Hindlimb muscle (tissue), 1 donor: ENCODE measurements around the gene SKAP1. TPM values are rescaled to one million over a fixed set of nuclear protein-coding genes. Genes with fewer than 3 reads are reported as not detected.

Experiments
- DNase-seq: peaks from one replicate; pipeline ENCODE4 v3.0.0-alpha.2; 2013
- polyA plus RNA-seq: library from polyadenylated mRNA; unstranded; fragments of 120-200 nt; gene quantifications from one replicate; pipeline ENCODE4 v1.2.1, GENCODE V29; 2013; ENCODE audit not compliant: insufficient read length

Gene SKAP1
- polyA plus RNA-seq, 1 donor = 0.70 TPM

- DNase-seq = no peak
These were observed 266.2 kb downstream of the SKAP1 start for GRCh38 chr17:48163809-48164208.

- DNase-seq = no peak
These were observed 267.0 kb downstream of the SKAP1 start for GRCh38 chr17:48162946-48163506.

- DNase-seq = no peak
These were observed 267.6 kb downstream of the SKAP1 start for GRCh38 chr17:48162306-48162934.

GRCh38 chr17:48161127-48161905, 268.7 kb downstream of the SKAP1 start:
- DNase-seq = no peak

- DNase-seq = no peak
These were observed 269.6 kb downstream of the SKAP1 start for GRCh38 chr17:48160177-48161081.

GRCh38 chr17:48159232-48159631, 270.8 kb downstream of the SKAP1 start:
- no peak for DNase-seq

GRCh38 chr17:48155889-48156611, 274.0 kb downstream of the SKAP1 start:
- no peak for DNase-seq

- DNase-seq = no peak
These were observed 276.2 kb downstream of the SKAP1 start for GRCh38 chr17:48153691-48154358.

- DNase-seq = no peak
These were observed 277.7 kb downstream of the SKAP1 start for GRCh38 chr17:48152289-48152688.

- DNase-seq = no peak
These were observed 278.8 kb downstream of the SKAP1 start for GRCh38 chr17:48151220-48151619.

GRCh38 chr17:48150597-48151001, 279.4 kb downstream of the SKAP1 start:
- no peak for DNase-seq

- DNase-seq = no peak
These were observed 280.1 kb downstream of the SKAP1 start for GRCh38 chr17:48149787-48150463.

- no peak for DNase-seq
These were observed 280.9 kb downstream of the SKAP1 start for GRCh38 chr17:48148854-48149786.

GRCh38 chr17:48148029-48148770, 281.8 kb downstream of the SKAP1 start:
- no peak for DNase-seq

- DNase-seq = no peak
These were observed 284.8 kb downstream of the SKAP1 start for GRCh38 chr17:48144976-48145798.

- DNase-seq = no peak
These were observed 285.8 kb downstream of the SKAP1 start for GRCh38 chr17:48144231-48144630.

- no peak for DNase-seq
These were observed 286.4 kb downstream of the SKAP1 start for GRCh38 chr17:48143629-48144028.

- DNase-seq = no peak
These were observed 290.1 kb downstream of the SKAP1 start for GRCh38 chr17:48139944-48140343.
